Right lobe of liver (tissue), 4 donors: ENCODE measurements around the gene ENPP3.

Source experiments
- CTCF ChIP-seq, 4 donors: fragments of 200-600 bp in 3 of 4; fragments of 450-650 bp in 1 of 4; IDR thresholded peaks; one replicate each; pipeline versions ENCODE4 v1.5.1 to v1.8.0; 2016 to 2022; ENCODE audit warnings: antibody characterized with exemption in 4 of 4, mild to moderate bottlenecking in 2 of 4
- POLR2A ChIP-seq: fragments of 450-650 bp; IDR thresholded peaks from one replicate; pipeline ENCODE4 v1.6.1; 2017; ENCODE audit warnings: antibody characterized with exemption, mild to moderate bottlenecking
- donor health status: DM: no; HTN: no; CAD: no.
- donor health status: DM: no; HTN: no; CAD: no.
- donor health status: DM: no; HTN: yes; CAD: no.

GRCh38 chr6:131588643-131589042 is 48.5 kb upstream of the ENPP3 start:
- TF ChIP-seq POLR2A (no peak), CTCF (IDR thresholded peaks at IDR 0.05) (no peak)
